ENCODE data around the gene GOLGA6C. TPM values are rescaled to one million over a fixed set of nuclear protein-coding genes. Genes with fewer than 3 reads are reported as not detected.
"Not testable (repeated sequence)": the region's sequence is repeated elsewhere in the genome, so short reads cannot be mapped to it uniquely, and the experiment has no call there.

Gene GOLGA6C
- total RNA-seq, 4 donors from 2014 or later: 0.17 to 0.41 TPM; not detected in 2

GRCh38 chr15:75237316-75237982, 20.7 kb upstream of the GOLGA6C start:
- no peaks in the 10 kb centered on the region for H3K4me1 ChIP-seq
- no peak for DNase-seq
- no peaks in the 10 kb centered on the region for H3K36me3 ChIP-seq
- H3K27ac ChIP-seq: no peak overlapping the region
- in situ Hi-C loops (cut with MboI; ENCODE audit: low sequenced_read_pairs in 4 of 4): no loop called here
- no peak for TF ChIP-seq POLR2A (IDR thresholded peaks at IDR 0.05)
- no peak for TF ChIP-seq CTCF (IDR thresholded peaks at IDR 0.05 in 4 of 5, conservative IDR thresholded peaks at IDR 0.05 in 1 of 5)
- peaks cover 0 to 7% (median 2%) of the 10 kb centered on the region in 3 donors for H3K27me3 ChIP-seq
- no peak overlapping the region for H3K4me3 ChIP-seq
- no peak for ATAC-seq
- intact Hi-C loops (cut with DNase I; ENCODE audit: low total_unique reads): loop anchor here (10.0 kb wide), 1 partner anchor 87 kb away; no protein-coding TSS in a partner anchor
- no peaks in the 10 kb centered on the region for H3K9me3 ChIP-seq

DNA sequence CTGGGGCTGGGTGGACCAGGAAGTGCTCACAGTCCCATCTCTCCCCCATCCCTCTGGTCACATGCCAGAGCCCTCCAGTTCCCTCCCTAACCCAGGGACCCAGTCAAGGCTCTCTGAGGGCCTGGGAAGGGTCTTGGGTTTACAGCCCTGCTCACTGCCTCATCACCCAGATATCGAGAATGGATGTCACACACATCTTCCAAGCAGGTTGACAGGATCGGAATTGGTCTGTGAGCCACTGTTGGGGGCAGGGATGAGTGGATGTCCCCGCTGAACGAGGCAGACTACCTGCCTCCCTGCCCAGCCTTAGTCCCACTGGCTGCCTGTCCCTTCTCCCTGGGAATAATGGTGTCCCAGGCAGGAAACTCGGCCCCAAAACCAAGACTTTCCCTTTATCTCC, 20.0 kb upstream of the GOLGA6C start:
- DNase-seq: no peak
- TF ChIP-seq POLR2A (IDR thresholded peaks at IDR 0.05) (no peak), CTCF (IDR thresholded peaks at IDR 0.05 in 4 of 5, conservative IDR thresholded peaks at IDR 0.05 in 1 of 5) (no peak)
- in situ Hi-C loops (cut with MboI; ENCODE audit: low sequenced_read_pairs in 4 of 4): no loop called here

GRCh38 chr15:75245741-75246140, 12.4 kb upstream of the GOLGA6C start:
- H3K27me3 ChIP-seq; H3K27ac ChIP-seq; H3K36me3 ChIP-seq; intact Hi-C loops (cut with DNase I; ENCODE audit: low total_unique reads); H3K4me1 ChIP-seq; DNase-seq; in situ Hi-C loops (cut with MboI; ENCODE audit: low sequenced_read_pairs in 4 of 4); ATAC-seq; H3K4me3 ChIP-seq; H3K9me3 ChIP-seq: not testable (repeated sequence)

More for the DNA sequence above, 20.0 kb upstream of the GOLGA6C start:
- Histone ChIP-seq H3K4me1 (no peaks in the 10 kb centered on the region), H3K4me3 (no peak overlapping the region), H3K27ac (no peak overlapping the region), H3K9me3 (no peaks in the 10 kb centered on the region), H3K36me3 (no peaks in the 10 kb centered on the region), H3K27me3 (peaks cover 0 to 7% (median under 1%) of the 10 kb centered on the region in 3 donors)
- no peak for ATAC-seq
- intact Hi-C loops (cut with DNase I; ENCODE audit: low total_unique reads): loop anchor here (10.0 kb wide), 1 partner anchor 87 kb away; no protein-coding TSS in a partner anchor

DNA sequence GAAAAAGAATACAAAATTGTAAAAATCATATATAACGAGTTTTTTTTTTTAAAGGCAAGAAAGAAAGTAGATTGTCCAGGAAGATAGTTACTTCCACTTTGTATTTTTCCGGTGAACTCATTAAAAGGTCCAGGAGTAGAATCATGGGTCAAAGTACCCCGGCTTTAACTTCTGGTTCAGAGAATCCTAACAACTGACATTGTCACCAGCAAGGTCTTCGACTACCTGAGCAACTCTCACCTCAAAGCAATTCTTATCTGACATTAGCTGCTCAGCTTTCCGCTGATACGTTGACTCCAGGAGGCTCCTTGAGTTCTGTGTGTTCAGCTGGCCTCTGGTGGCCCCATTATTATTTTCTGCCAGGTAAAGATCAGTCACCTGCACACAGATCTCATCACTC, 9.1 kb upstream of the GOLGA6C start:
- H3K27me3 ChIP-seq; in situ Hi-C loops (cut with MboI; ENCODE audit: low sequenced_read_pairs in 4 of 4); H3K27ac ChIP-seq; H3K4me1 ChIP-seq; H3K9me3 ChIP-seq; DNase-seq; intact Hi-C loops (cut with DNase I; ENCODE audit: low total_unique reads); H3K4me3 ChIP-seq; ATAC-seq; H3K36me3 ChIP-seq: not testable (repeated sequence)

DNA sequence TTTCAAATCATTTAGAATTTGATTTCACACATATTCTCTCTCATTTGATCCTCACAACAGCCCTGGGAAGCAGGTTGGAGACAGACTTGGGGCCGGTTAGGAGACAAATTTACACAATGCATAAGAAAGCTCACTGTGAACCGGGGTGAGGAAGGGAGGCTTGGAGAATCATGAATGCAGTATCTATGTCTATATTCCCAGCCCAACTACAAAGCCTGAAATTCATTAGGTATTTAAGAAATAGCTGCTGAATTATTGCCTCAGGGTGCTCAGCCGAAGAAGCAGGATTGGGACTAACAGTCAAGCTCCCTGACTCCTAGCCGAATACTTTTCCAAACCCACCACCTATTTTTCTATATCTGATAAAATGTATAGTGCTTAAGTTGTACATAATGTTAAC, 8.4 kb upstream of the GOLGA6C start:
- Histone ChIP-seq H3K9me3 (no peaks in the 10 kb centered on the region), H3K27me3 (no peaks in the 10 kb centered on the region), H3K36me3 (no peaks in the 10 kb centered on the region), H3K4me3 (no peak overlapping the region), H3K27ac (no peak overlapping the region), H3K4me1 (no peaks in the 10 kb centered on the region)
- ATAC-seq (no peak), DNase-seq (no peak)
- intact Hi-C loops (cut with DNase I; ENCODE audit: low total_unique reads): no loop called here
- TF ChIP-seq CTCF (IDR thresholded peaks at IDR 0.05 in 4 of 5, conservative IDR thresholded peaks at IDR 0.05 in 1 of 5): no peak
- TF ChIP-seq POLR2A (IDR thresholded peaks at IDR 0.05): no peak
- in situ Hi-C loops (cut with MboI; ENCODE audit: low sequenced_read_pairs in 4 of 4): no loop called here

- H3K4me1 ChIP-seq; H3K27ac ChIP-seq; in situ Hi-C loops (cut with MboI; ENCODE audit: low sequenced_read_pairs in 4 of 4); H3K27me3 ChIP-seq; intact Hi-C loops (cut with DNase I; ENCODE audit: low total_unique reads); ATAC-seq; H3K9me3 ChIP-seq; DNase-seq; H3K4me3 ChIP-seq; H3K36me3 ChIP-seq: not testable (repeated sequence)
Measured at GRCh38 chr15:75251343-75251742, 6.8 kb upstream of the GOLGA6C start.

- DNase-seq; H3K4me1 ChIP-seq; H3K36me3 ChIP-seq; intact Hi-C loops (cut with DNase I; ENCODE audit: low total_unique reads); H3K9me3 ChIP-seq; H3K27ac ChIP-seq; ATAC-seq; H3K27me3 ChIP-seq; in situ Hi-C loops (cut with MboI; ENCODE audit: low sequenced_read_pairs in 4 of 4); H3K4me3 ChIP-seq: not testable (repeated sequence)
Measured at GRCh38 chr15:75252285-75252684, 5.8 kb upstream of the GOLGA6C start.

GRCh38 chr15:75258620-75259343, 648 bp downstream of the GOLGA6C start:
- H3K9me3 ChIP-seq; H3K36me3 ChIP-seq; H3K4me1 ChIP-seq; in situ Hi-C loops (cut with MboI; ENCODE audit: low sequenced_read_pairs in 4 of 4); H3K27ac ChIP-seq; H3K27me3 ChIP-seq; DNase-seq; ATAC-seq; H3K4me3 ChIP-seq; intact Hi-C loops (cut with DNase I; ENCODE audit: low total_unique reads): not testable (repeated sequence)

GRCh38 chr15:75259873-75260272, 1.7 kb downstream of the GOLGA6C start:
- DNase-seq; H3K27ac ChIP-seq; in situ Hi-C loops (cut with MboI; ENCODE audit: low sequenced_read_pairs in 4 of 4): not testable (repeated sequence)

More at GRCh38 chr15:75259873-75260272, 1.7 kb downstream of the GOLGA6C start:
- H3K4me3 ChIP-seq; H3K4me1 ChIP-seq; ATAC-seq; intact Hi-C loops (cut with DNase I; ENCODE audit: low total_unique reads); H3K27me3 ChIP-seq; H3K36me3 ChIP-seq; H3K9me3 ChIP-seq: not testable (repeated sequence)

All from gastrocnemius medialis (tissue), 4 donors.